Mesenchymal stem cell (in vitro differentiated cells and primary cell): ENCODE results near the gene ANKRD16.
"Not testable (repeated sequence)": the region's sequence is repeated elsewhere in the genome, so short reads cannot be mapped to it uniquely, and the experiment has no call there.

Experiments
- DNase-seq: peaks from one replicate; pipeline ENCODE4 v3.0.0-alpha.2; 2013
- H2AFZ ChIP-seq: one replicate; pipeline ENCODE4 v1.6.1; 2013; ENCODE audit warnings: low read depth, mild to moderate bottlenecking, control low read depth, inconsistent platforms, low read length, moderate library complexity
- H2AK5ac ChIP-seq: 2 replicates; pipeline ENCODE4 v1.6.1; 2013; ENCODE audit warnings: low read length, moderate library complexity, mild to moderate bottlenecking, inconsistent platforms; ENCODE audit not compliant: severe bottlenecking
- H2BK120ac ChIP-seq: one replicate; pipeline ENCODE4 v1.6.1; 2013; ENCODE audit warnings: low read depth, mild to moderate bottlenecking, inconsistent platforms, low read length, moderate library complexity
- H2BK12ac ChIP-seq, 2 experiments: one replicate each; pipeline ENCODE4 v1.6.1; 2013; ENCODE audit warnings: inconsistent platforms in 2 of 2, low read length in 2 of 2, mild to moderate bottlenecking in 2 of 2, moderate library complexity in 2 of 2, control low read depth in 1 of 2
- H2BK15ac ChIP-seq: one replicate; pipeline ENCODE4 v1.6.1; 2013; ENCODE audit warnings: mild to moderate bottlenecking, low read depth, inconsistent platforms; ENCODE audit not compliant: poor library complexity, severe bottlenecking
- H2BK5ac ChIP-seq: 2 replicates; pipeline ENCODE4 v1.6.1; 2013; ENCODE audit warnings: low read depth, mild to moderate bottlenecking, low read length, control low read depth, inconsistent platforms; ENCODE audit not compliant: poor library complexity, severe bottlenecking
- H3K14ac ChIP-seq, 2 experiments: one replicate each; pipeline ENCODE4 v1.6.1; 2013; ENCODE audit warnings: inconsistent platforms in 2 of 2, low read length in 2 of 2, control low read depth in 1 of 2, mild to moderate bottlenecking in 1 of 2, moderate library complexity in 1 of 2
- H3K18ac ChIP-seq, 2 experiments: one replicate each; pipeline ENCODE4 v1.6.1; 2013; ENCODE audit warnings: inconsistent platforms in 2 of 2, low read length in 2 of 2, control low read depth in 1 of 2, low read depth in 1 of 2, mild to moderate bottlenecking in 1 of 2
- H3K23ac ChIP-seq, 2 experiments: one replicate each; pipeline ENCODE4 v1.6.1; 2013; ENCODE audit warnings: inconsistent platforms in 2 of 2, low read length in 2 of 2, mild to moderate bottlenecking in 2 of 2, moderate library complexity in 2 of 2, control low read depth in 1 of 2
- H3K27ac ChIP-seq: 2 replicates; pipeline ENCODE4 v1.5.1; 2013; ENCODE audit warnings: mild to moderate bottlenecking, moderate library complexity, low read length, control low read depth, inconsistent platforms; ENCODE audit not compliant: poor library complexity, severe bottlenecking
- H3K27me3 ChIP-seq, 2 experiments: 2 replicates each; pipeline versions ENCODE4 v1.6.1 to v1.7.0; 2013; ENCODE audit warnings: low read length in 2 of 2, mild to moderate bottlenecking in 2 of 2, moderate library complexity in 2 of 2, control low read depth in 1 of 2, inconsistent platforms in 1 of 2; ENCODE audit not compliant: control insufficient read depth in 1 of 2, insufficient read depth in 1 of 2
- H3K36me3 ChIP-seq, 2 experiments: 2 replicates each; pipeline versions ENCODE4 v1.6.1 to v1.7.0; 2013; ENCODE audit warnings: low read length in 2 of 2, control low read depth in 1 of 2, inconsistent platforms in 1 of 2, low read depth in 1 of 2, mild to moderate bottlenecking in 1 of 2; ENCODE audit not compliant: insufficient read depth in 2 of 2, control insufficient read depth in 1 of 2
- H3K4ac ChIP-seq, 2 experiments: one replicate each; pipeline ENCODE4 v1.6.1; 2013; ENCODE audit warnings: inconsistent platforms in 2 of 2, low read length in 2 of 2, mild to moderate bottlenecking in 2 of 2, moderate library complexity in 2 of 2, control low read depth in 1 of 2, low read depth in 1 of 2
- H3K4me1 ChIP-seq: 2 replicates; pipeline ENCODE4 v1.6.1; 2013; ENCODE audit warnings: low read depth, low read length, control low read depth; ENCODE audit not compliant: control insufficient read depth, insufficient read depth
- H3K4me2 ChIP-seq: 2 replicates; pipeline ENCODE4 v1.6.1; 2013; ENCODE audit warnings: low read length, mild to moderate bottlenecking, inconsistent platforms; ENCODE audit not compliant: poor library complexity, severe bottlenecking
- H3K4me3 ChIP-seq, 2 experiments: 2 replicates each; pipeline versions ENCODE4 v1.5.1 to v1.7.0; 2013; ENCODE audit warnings: low read length in 2 of 2, mild to moderate bottlenecking in 2 of 2, control low read depth in 1 of 2, low read depth in 1 of 2; ENCODE audit not compliant: insufficient read depth in 1 of 2
- H3K79me1 ChIP-seq: replicated peaks from 2 replicates; pipeline ENCODE4 v1.6.1; 2013; ENCODE audit warnings: mild to moderate bottlenecking, control low read depth, low read length, inconsistent platforms; ENCODE audit not compliant: poor library complexity, severe bottlenecking
- H3K9ac ChIP-seq: 2 replicates; pipeline ENCODE4 v1.7.0; 2013; ENCODE audit warnings: mild to moderate bottlenecking, low read length, moderate library complexity
- H3K9me3 ChIP-seq: 2 replicates; pipeline ENCODE4 v1.7.0; 2013; ENCODE audit warnings: mild to moderate bottlenecking, low read length; ENCODE audit not compliant: control insufficient read depth
- H4K8ac ChIP-seq: one replicate; pipeline ENCODE4 v1.6.1; 2013; ENCODE audit warnings: inconsistent platforms, mild to moderate bottlenecking, low read length, moderate library complexity
- H4K91ac ChIP-seq: one replicate; pipeline ENCODE4 v1.6.1; 2013; ENCODE audit warnings: mild to moderate bottlenecking, low read length, inconsistent platforms
- WGBS: methylation state at CpG from one replicate; pipeline ENCODE4 v1.1.7; 2013; ENCODE audit warnings: mixed read lengths; 5-methylcytosine and 5-hydroxymethylcytosine counted together

The ANKRD16 gene

GRCh38 chr10:5826511-5826910 is 63.2 kb downstream of the ANKRD16 start:
- H2BK15ac ChIP-seq, H2BK120ac ChIP-seq, H3K23ac ChIP-seq, H3K27ac ChIP-seq, H3K4me1 ChIP-seq, H3K4ac ChIP-seq, H3K4me3 ChIP-seq, DNase-seq, H4K91ac ChIP-seq, H2AFZ ChIP-seq, H3K9ac ChIP-seq, H4K8ac ChIP-seq, H2AK5ac ChIP-seq, H3K18ac ChIP-seq, H2BK5ac ChIP-seq, H3K14ac ChIP-seq, H3K4me2 ChIP-seq, H2BK12ac ChIP-seq, H3K36me3 ChIP-seq, H3K79me1 ChIP-seq, H3K27me3 ChIP-seq, H3K9me3 ChIP-seq: not testable (repeated sequence)
- WGBS, result 96% methylated on average over 5 of the region's 6 CpGs

DNA sequence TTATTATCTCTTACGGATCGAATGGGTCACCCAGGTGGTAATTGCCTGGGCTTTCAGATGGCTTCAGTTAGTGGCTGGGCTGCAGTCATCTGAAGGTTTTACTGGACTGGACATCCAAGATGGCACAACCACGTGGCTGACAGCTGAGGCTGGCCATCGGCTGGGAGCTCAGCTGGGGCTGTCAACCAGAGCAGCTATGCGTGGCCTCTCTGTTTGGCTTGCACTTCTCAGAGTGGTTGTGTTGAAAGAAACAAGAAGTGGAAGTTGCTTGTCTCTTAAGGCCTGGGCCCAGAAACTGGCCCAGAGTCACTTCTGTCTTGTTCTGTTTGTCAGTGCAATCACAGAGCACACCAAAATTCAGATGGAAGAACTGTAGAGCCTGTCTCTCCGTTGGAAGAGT is 70.8 kb downstream of the ANKRD16 start:
- H3K14ac ChIP-seq, result no peak overlapping the region
- H3K27ac ChIP-seq, result no peak overlapping the region
- WGBS, result 86% methylated on average over 6 of the region's 6 CpGs
- no peak overlapping the region for H3K4me2 ChIP-seq
- H3K79me1 ChIP-seq, result peaks cover 4% of the 10 kb centered on the region
- no peaks in the 10 kb centered on the region for H3K9me3 ChIP-seq
- H3K4me3 ChIP-seq, result no peak overlapping the region
- DNase-seq, result no peak
- H2BK12ac ChIP-seq, result no peak overlapping the region
- H2AFZ ChIP-seq, result no peak overlapping the region
- no peak overlapping the region for H3K23ac ChIP-seq
- no peak overlapping the region for H3K9ac ChIP-seq
- H2AK5ac ChIP-seq, result no peak overlapping the region
- peaks cover 1% of the 10 kb centered on the region for H3K4me1 ChIP-seq
- H2BK120ac ChIP-seq, result no peak overlapping the region
- no peak overlapping the region for H3K4ac ChIP-seq
- H4K91ac ChIP-seq, result no peak overlapping the region
- H3K36me3 ChIP-seq, result no peaks in the 10 kb centered on the region
- H2BK15ac ChIP-seq, result no peak overlapping the region
- no peaks in the 10 kb centered on the region for H3K27me3 ChIP-seq
- H2BK5ac ChIP-seq, result no peak overlapping the region
- H4K8ac ChIP-seq, result no peak overlapping the region
- no peak overlapping the region for H3K18ac ChIP-seq

- Histone ChIP-seq H2BK12ac (no peak overlapping the region), H3K27ac (no peak overlapping the region), H3K9me3 (no peaks in the 10 kb centered on the region), H3K79me1 (peaks cover 4% of the 10 kb centered on the region), H2AK5ac (no peak overlapping the region), H3K36me3 (no peaks in the 10 kb centered on the region), H4K8ac (no peak overlapping the region), H3K18ac (no peak overlapping the region), H2BK15ac (no peak overlapping the region), H2BK120ac (no peak overlapping the region), H3K23ac (no peak overlapping the region), H3K4me3 (no peak overlapping the region), H3K14ac (no peak overlapping the region), H3K27me3 (no peaks in the 10 kb centered on the region), H3K4me2 (no peak overlapping the region), H4K91ac (no peak overlapping the region), H3K9ac (no peak overlapping the region), H2AFZ (no peak overlapping the region), H2BK5ac (no peak overlapping the region), H3K4me1 (peaks cover 1% of the 10 kb centered on the region), H3K4ac (no peak overlapping the region)
- WGBS, result 100% methylated on average over 1 of the region's 2 CpGs
- DNase-seq, result no peak
Observed at GRCh38 chr10:5818048-5818331, 71.7 kb downstream of the ANKRD16 start.

DNA sequence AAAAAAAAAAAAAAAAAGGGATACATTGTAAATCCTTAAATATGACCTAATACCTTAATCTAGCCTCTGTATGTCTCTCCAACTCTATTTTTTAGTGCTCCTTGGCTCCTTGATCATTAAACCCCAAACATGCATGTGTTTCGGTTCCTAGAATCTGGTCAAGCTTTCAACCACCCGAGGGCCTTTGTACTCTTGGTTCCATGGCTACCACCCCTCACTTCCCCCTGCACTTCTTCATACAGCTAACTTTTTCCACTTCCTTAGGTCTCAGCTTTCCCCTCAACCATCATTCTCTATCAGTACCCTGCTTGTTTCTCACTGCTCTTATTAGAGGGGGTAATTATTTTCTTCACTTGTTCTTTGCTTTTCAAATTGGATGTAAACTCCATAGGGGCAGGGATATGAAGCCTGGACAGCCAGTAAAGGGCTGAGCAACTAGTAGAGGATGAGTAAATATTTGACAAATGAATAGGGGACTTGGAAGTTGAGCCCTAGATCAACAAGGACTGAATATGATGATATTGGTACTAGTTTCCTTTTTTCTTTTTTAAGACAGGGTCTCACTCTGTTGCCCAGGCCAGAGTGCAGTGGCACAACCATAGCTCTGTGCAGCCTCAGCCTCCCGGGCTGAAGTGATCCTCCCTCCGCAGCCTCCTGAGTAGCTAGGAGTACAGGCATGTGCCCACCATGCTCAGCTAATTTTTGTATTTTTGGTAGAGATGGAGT is 72.2 kb downstream of the ANKRD16 start:
- no peak overlapping the region for H4K91ac ChIP-seq
- H2BK12ac ChIP-seq, result no peak overlapping the region
- peaks cover 1% of the 10 kb centered on the region for H3K4me1 ChIP-seq
- no peak overlapping the region for H3K4me2 ChIP-seq
- DNase-seq, result no peak
- 96% methylated on average over 4 of the region's 4 CpGs for WGBS
- H2BK15ac ChIP-seq, result no peak overlapping the region
- H3K9me3 ChIP-seq, result no peaks in the 10 kb centered on the region
- H2BK120ac ChIP-seq, result no peak overlapping the region
- no peak overlapping the region for H4K8ac ChIP-seq
- H3K27me3 ChIP-seq, result no peaks in the 10 kb centered on the region
- H2BK5ac ChIP-seq, result no peak overlapping the region
- H2AK5ac ChIP-seq, result no peak overlapping the region
- H3K79me1 ChIP-seq, result peaks cover 4% of the 10 kb centered on the region
- no peak overlapping the region for H3K23ac ChIP-seq
- H2AFZ ChIP-seq, result no peak overlapping the region
- H3K18ac ChIP-seq, result no peak overlapping the region
- no peak overlapping the region for H3K27ac ChIP-seq
- H3K4ac ChIP-seq, result no peak overlapping the region
- no peaks in the 10 kb centered on the region for H3K36me3 ChIP-seq
- no peak overlapping the region for H3K9ac ChIP-seq
- no peak overlapping the region for H3K14ac ChIP-seq
- no peak overlapping the region for H3K4me3 ChIP-seq
